Ishikawa (cell line): ENCODE data around the gene MX1.

Source experiments
- CEBPB ChIP-seq: IDR thresholded peaks from 2 replicates; pipeline ENCODE4 v1.6.1; 2012
- CREB1 ChIP-seq: IDR thresholded peaks from 2 replicates; pipeline ENCODE4 v1.6.1; 2012; ENCODE audit warnings: low read depth
- EGR1 ChIP-seq: IDR thresholded peaks from 2 replicates; pipeline ENCODE4 v1.6.1; 2012
- EP300 ChIP-seq: IDR thresholded peaks from 2 replicates; pipeline ENCODE4 v1.6.1; 2012; ENCODE audit warnings: borderline replicate concordance
- FOXM1 ChIP-seq: IDR thresholded peaks from 2 replicates; pipeline ENCODE4 v1.6.1; 2012; ENCODE audit warnings: low read depth, borderline replicate concordance
- MAX ChIP-seq: IDR thresholded peaks from 2 replicates; pipeline ENCODE4 v1.6.1; 2012
- NFIC ChIP-seq: IDR thresholded peaks from 2 replicates; pipeline ENCODE4 v1.6.1; 2012
- RAD21 ChIP-seq: IDR thresholded peaks from 2 replicates; pipeline ENCODE4 v1.6.1; 2012; ENCODE audit warnings: low read depth
- REST ChIP-seq: IDR thresholded peaks from 2 replicates; pipeline ENCODE4 v1.6.1; 2012; ENCODE audit warnings: low read depth, mild to moderate bottlenecking
- TAF1 ChIP-seq: IDR thresholded peaks from 2 replicates; pipeline ENCODE4 v1.6.1; 2012; ENCODE audit warnings: low read depth, mild to moderate bottlenecking
- YY1 ChIP-seq: IDR thresholded peaks from 2 replicates; pipeline ENCODE4 v1.6.1; 2012; ENCODE audit warnings: low read depth

GRCh38 chr21:41405321-41405720 lies 20.7 kb upstream of the MX1 start:
- TF ChIP-seq EP300 (no peak), CEBPB (no peak), YY1 (no peak), TAF1 (no peak), FOXM1 (no peak), EGR1 (no peak), REST (no peak), MAX (no peak), RAD21 (no peak), CREB1 (no peak), NFIC (no peak)
